Gastrocnemius medialis (tissue), 4 donors: ENCODE data around the gene OR51L1. TPM values are rescaled to one million over a fixed set of nuclear protein-coding genes. Genes with fewer than 3 reads are reported as not detected.

Experiments
- total RNA-seq, 4 donors: library from RNA; depleted of rRNA; stranded (reverse); fragments of >200 nt; gene quantifications; one replicate each; pipeline versions ENCODE4 v1.1.0 to v1.2.3, GENCODE V29; 2016

OR51L1 gene
- total RNA-seq, 4 donors from 2014 or later, result not detected

Other genes starting within 250 kb of the OR51L1 start
- gene OR51F1, start 224.9 kb upstream of the OR51L1 start, total RNA-seq, result not detected
- not detected for gene OR52R1, start 190.5 kb upstream of the OR51L1 start, total RNA-seq
- not detected for gene OR51F2, start 173.5 kb upstream of the OR51L1 start, total RNA-seq
- gene OR51S1, start 145.6 kb upstream of the OR51L1 start, total RNA-seq, result not detected
- gene OR51T1, start 113.0 kb upstream of the OR51L1 start, total RNA-seq, result not detected
- not detected for gene OR51A7, start 91.1 kb upstream of the OR51L1 start, total RNA-seq
- not detected for gene OR51G2, start 75.5 kb upstream of the OR51L1 start, total RNA-seq
- gene OR51G1, start 70.5 kb upstream of the OR51L1 start, total RNA-seq, result not detected
- gene OR51A4, start 47.2 kb upstream of the OR51L1 start, total RNA-seq, result not detected
- not detected for gene OR51A2, start 39.1 kb upstream of the OR51L1 start, total RNA-seq
- gene OR52J3, start 51.7 kb downstream of the OR51L1 start, total RNA-seq, result not detected
- not detected for gene OR52E2, start 64.8 kb downstream of the OR51L1 start, total RNA-seq
- gene OR52E1, start 74.7 kb downstream of the OR51L1 start, total RNA-seq, result not detected
- gene OR52A5, start 143.5 kb downstream of the OR51L1 start, total RNA-seq, result not detected
- gene OR52A1, start 159.9 kb downstream of the OR51L1 start, total RNA-seq, result not detected
- not detected for gene OR51V1, start 205.8 kb downstream of the OR51L1 start, total RNA-seq
- gene HBB, start 232.2 kb downstream of the OR51L1 start, total RNA-seq, result 100 to 1,000 TPM in 1 of 4 donors, 10 to 100 TPM in 2, 1 to 10 TPM in 1; 7.9 to 229 (median 35.3) TPM
- gene HBD, start 239.6 kb downstream of the OR51L1 start, total RNA-seq, result not detected